HG03064 (cell line): ENCODE measurements around the gene WDR49.
A peak's percentile ranks its signal among the peaks of the same experiment; 100 is the strongest.

Source experiments
- ATAC-seq: cut with Tn5 transposase; IDR thresholded peaks from one replicate; pipeline ENCODE4 v1.9.1; 2021; ENCODE audit warnings: low read depth; ENCODE audit not compliant: unreplicated experiment

The WDR49 gene

GRCh38 chr3:167653760-167654159, at the start of gene WDR49:
Gene WDR49 (minus strand): TSS chr3:167653942. CDS start chr3:167653425, 517 bp downstream.
- no peak for ATAC-seq

GRCh38 chr3:167700926-167701325, 47.2 kb upstream of the WDR49 start:
- no peak for ATAC-seq

GRCh38 chr3:167700046-167700445, 46.3 kb upstream of the WDR49 start:
- ATAC-seq: no peak

GRCh38 chr3:167694121-167694520, 40.4 kb upstream of the WDR49 start:
- no peak for ATAC-seq

GRCh38 chr3:167691366-167691765, 37.6 kb upstream of the WDR49 start:
- ATAC-seq: peak; percentile 100

- ATAC-seq: peak; percentile 81
Observed at GRCh38 chr3:167684388-167684993, 30.7 kb upstream of the WDR49 start.

GRCh38 chr3:167679526-167679925, 25.8 kb upstream of the WDR49 start:
- no peak for ATAC-seq

- ATAC-seq: no peak
Observed at GRCh38 chr3:167675848-167676247, 22.1 kb upstream of the WDR49 start.

- ATAC-seq: no peak
Observed at GRCh38 chr3:167673221-167673620, 19.5 kb upstream of the WDR49 start.

GRCh38 chr3:167671878-167672427, 18.2 kb upstream of the WDR49 start:
- no peak for ATAC-seq

- ATAC-seq: no peak
Observed at GRCh38 chr3:167669699-167670098, 16.0 kb upstream of the WDR49 start.

GRCh38 chr3:167668651-167669050, 14.9 kb upstream of the WDR49 start:
- no peak for ATAC-seq

- no peak for ATAC-seq
Observed at GRCh38 chr3:167666563-167666962, 12.8 kb upstream of the WDR49 start.

GRCh38 chr3:167662919-167663400, 9.2 kb upstream of the WDR49 start:
- ATAC-seq: no peak

- no peak for ATAC-seq
Observed at GRCh38 chr3:167657684-167658225, 4.0 kb upstream of the WDR49 start.

GRCh38 chr3:167656821-167657220, 3.1 kb upstream of the WDR49 start:
- ATAC-seq: no peak

GRCh38 chr3:167653155-167653554, 587 bp downstream of the WDR49 start:
- ATAC-seq: no peak

GRCh38 chr3:167651826-167652225, 1.9 kb downstream of the WDR49 start:
- no peak for ATAC-seq

- no peak for ATAC-seq
Observed at GRCh38 chr3:167650459-167650858, 3.3 kb downstream of the WDR49 start.

- ATAC-seq: no peak
Observed at GRCh38 chr3:167649746-167650145, 4.0 kb downstream of the WDR49 start.

- ATAC-seq: no peak
Observed at GRCh38 chr3:167644611-167645010, 9.1 kb downstream of the WDR49 start.

GRCh38 chr3:167631471-167631870, 22.3 kb downstream of the WDR49 start:
- no peak for ATAC-seq
